Measurements from ENCODE around the gene SNX32. TPM values are rescaled to one million over a fixed set of nuclear protein-coding genes. Genes with fewer than 3 reads are reported as not detected.

The SNX32 gene
- total and polyA plus RNA-seq, 2 of the 13 experiments (the other 11 are each of a cell fraction or from before 2014, with no cell fraction given): 0.09 to 0.34 TPM

- no peak for TF ChIP-seq ZNF879 (CRISPR knock-in tag; IDR thresholded peaks at IDR 0.05)
- no peak for TF ChIP-seq CHD4 (IDR thresholded peaks at IDR 0.05; ENCODE audit: borderline replicate concordance, low read length)
- no peak for TF ChIP-seq ZNF891 (CRISPR knock-in tag; IDR thresholded peaks at IDR 0.05)
- TF ChIP-seq SRSF9 (IDR thresholded peaks at IDR 0.05; ENCODE audit: borderline replicate concordance, insufficient read depth, low read depth, low read length, poor library complexity, severe bottlenecking): no peak
- TF ChIP-seq BHLHE40 (IDR thresholded peaks at IDR 0.05; ENCODE audit: low read length): no peak
- no peak for TF ChIP-seq NFKBIZ (CRISPR knock-in tag; IDR thresholded peaks at IDR 0.05)
- TF ChIP-seq NBN (conservative IDR thresholded peaks at IDR 0.05): no peak
These were observed 48.3 kb upstream of the SNX32 start (continued) for GRCh38 chr11:65785319-65786007.

- Histone ChIP-seq H3K4me1 (ENCODE audit: insufficient read depth, low read length) (peaks cover 49% of the 10 kb centered on the region), H3K4me3 (replicated peaks in 1 of 3; ENCODE audit: insufficient read depth in 1 of 3, low read depth in 2 of 3, low read length in 3 of 3) (no peak overlapping the region), H3K9ac (ENCODE audit: insufficient read depth, low read depth, low read length) (no peak overlapping the region), H3K79me2 (ENCODE audit: insufficient read depth, low read length) (no peaks in the 10 kb centered on the region), H3K4me2 (ENCODE audit: low read depth, low read length) (no peak overlapping the region), H3K27me3 (ENCODE audit: control insufficient read depth in 1 of 2, insufficient read depth in 2 of 2, low read length in 2 of 2) (peaks cover 19 to 81% of the 10 kb centered on the region in 2 experiments), H4K20me1 (ENCODE audit: insufficient read depth, low read length) (no peaks in the 10 kb centered on the region), H3K9me3 (ENCODE audit: low read length) (no peaks in the 10 kb centered on the region), H3K27ac (ENCODE audit: extremely low read length, insufficient read depth, low read length) (no peak overlapping the region), H2AFZ (ENCODE audit: low read length) (no peak overlapping the region), H3K36me3 (replicated peaks in 1 of 2; ENCODE audit: control insufficient read depth in 1 of 2, insufficient read depth in 2 of 2, low read length in 2 of 2) (no peaks in the 10 kb centered on the region)
- ChIA-PET CTCF (ENCODE audit: low intra/inter-chr PET ratio, low total read pairs) (no interaction called here), POLR2A (no interaction called here)
- no TSS peak for BruUV-seq (replicated peaks)
- TF ChIP-seq EZH2 (conservative IDR thresholded peaks at IDR 0.05; ENCODE audit: low read depth, low read length): 0 out of 2 replicates have a peak, but pooled peaks have one; percentile 23
- TF ChIP-seq SYNCRIP (IDR thresholded peaks at IDR 0.05; ENCODE audit: insufficient read depth, low read depth, low read length): no peak
- TF ChIP-seq WIZ (CRISPR knock-in tag; IDR thresholded peaks at IDR 0.05): no peak
- TF ChIP-seq ZSCAN21 (CRISPR knock-in tag; IDR thresholded peaks at IDR 0.05; ENCODE audit: borderline replicate concordance): no peak
- no peak for TF ChIP-seq ZNF879 (CRISPR knock-in tag; IDR thresholded peaks at IDR 0.05)
- no peak for TF ChIP-seq HMG20A (CRISPR knock-in tag; IDR thresholded peaks at IDR 0.05; ENCODE audit: borderline replicate concordance)
- TF ChIP-seq ZNF10 (CRISPR knock-in tag; IDR thresholded peaks at IDR 0.05; ENCODE audit: borderline replicate concordance, low read depth): no peak
- TF ChIP-seq ZNF687 (CRISPR knock-in tag; IDR thresholded peaks at IDR 0.05): 0 out of 2 replicates have a peak, but pooled peaks have one; percentile 10
- in situ Hi-C loops (cut with HindIII; ENCODE audit: extremely low pct_ligation_motif_present, low pct_unique_long_range_greater_than_20kb): no loop called here
- FAIRE-seq (no peak), ATAC-seq (no peak), DNase-seq (ENCODE audit: low spot score) (no peak)
- 73% methylated on average over 46 of the region's 74 CpGs for WGBS (ENCODE audit: low lambda C conversion rate)
- intact Hi-C loops (cut with micrococcal nuclease; ENCODE audit: unreplicated experiment): no loop called here
These were observed 47.6 kb upstream of the SNX32 start for GRCh38 chr11:65786008-65786785.
